EH (cell line): ENCODE measurements around the gene PPP6R1.

Experiments
- DNase-seq: peaks from one replicate; pipeline ENCODE4 v3.0.0-alpha.2; 2015; ENCODE audit warnings: low read depth

Gene PPP6R1

GRCh38 chr19:55181740-55182139 is 77.1 kb downstream of the PPP6R1 start:
- no peak for DNase-seq
